Right lobe of liver (tissue), 4 donors: ENCODE measurements around the gene C3orf80.
"Not testable (repeated sequence)": the region's sequence is repeated elsewhere in the genome, so short reads cannot be mapped to it uniquely, and the experiment has no call there.

ENCODE experiments used
- POLR2A ChIP-seq: fragments of 450-650 bp; IDR thresholded peaks from one replicate; pipeline ENCODE4 v1.6.1; 2017; ENCODE audit warnings: antibody characterized with exemption, mild to moderate bottlenecking
- TF ChIP-seq, protein P1 (sequence below), 4 donors: fragments of 200-600 bp in 3 of 4; fragments of 450-650 bp in 1 of 4; IDR thresholded peaks; one replicate each; pipeline versions ENCODE4 v1.5.1 to v1.8.0; 2016 to 2022; ENCODE audit warnings: antibody characterized with exemption in 4 of 4, mild to moderate bottlenecking in 2 of 4
- donor health status: DM: no; HTN: no; CAD: no.
- donor health status: DM: no; HTN: no; CAD: no.
- donor health status: DM: no; HTN: yes; CAD: no.

DNA sequence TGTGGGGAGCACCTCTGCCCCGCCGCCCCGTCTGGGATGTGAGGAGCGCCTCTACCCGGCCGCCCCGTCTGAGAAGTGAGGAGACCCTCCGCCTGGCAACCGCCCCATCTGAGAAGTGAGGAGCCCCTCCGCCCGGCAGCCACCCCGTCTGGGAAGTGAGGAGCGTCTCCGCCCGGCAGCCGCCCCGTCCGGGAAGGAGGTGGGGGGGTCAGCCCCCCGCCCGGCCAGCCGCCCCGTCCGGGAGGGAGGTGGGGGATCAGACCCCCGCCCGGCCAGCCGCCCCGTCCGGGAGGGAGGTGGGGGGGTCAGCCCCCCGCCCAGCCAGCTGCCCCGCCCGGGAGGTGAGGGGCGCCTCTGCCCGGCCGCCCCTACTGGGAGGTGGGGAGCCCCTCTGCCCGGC is 46.6 kb upstream of the C3orf80 start:
- TF ChIP-seq, protein P1, sequence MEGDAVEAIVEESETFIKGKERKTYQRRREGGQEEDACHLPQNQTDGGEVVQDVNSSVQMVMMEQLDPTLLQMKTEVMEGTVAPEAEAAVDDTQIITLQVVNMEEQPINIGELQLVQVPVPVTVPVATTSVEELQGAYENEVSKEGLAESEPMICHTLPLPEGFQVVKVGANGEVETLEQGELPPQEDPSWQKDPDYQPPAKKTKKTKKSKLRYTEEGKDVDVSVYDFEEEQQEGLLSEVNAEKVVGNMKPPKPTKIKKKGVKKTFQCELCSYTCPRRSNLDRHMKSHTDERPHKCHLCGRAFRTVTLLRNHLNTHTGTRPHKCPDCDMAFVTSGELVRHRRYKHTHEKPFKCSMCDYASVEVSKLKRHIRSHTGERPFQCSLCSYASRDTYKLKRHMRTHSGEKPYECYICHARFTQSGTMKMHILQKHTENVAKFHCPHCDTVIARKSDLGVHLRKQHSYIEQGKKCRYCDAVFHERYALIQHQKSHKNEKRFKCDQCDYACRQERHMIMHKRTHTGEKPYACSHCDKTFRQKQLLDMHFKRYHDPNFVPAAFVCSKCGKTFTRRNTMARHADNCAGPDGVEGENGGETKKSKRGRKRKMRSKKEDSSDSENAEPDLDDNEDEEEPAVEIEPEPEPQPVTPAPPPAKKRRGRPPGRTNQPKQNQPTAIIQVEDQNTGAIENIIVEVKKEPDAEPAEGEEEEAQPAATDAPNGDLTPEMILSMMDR (IDR thresholded peaks at IDR 0.05), result not testable (repeated sequence)
- not testable (repeated sequence) for TF ChIP-seq POLR2A
